Measurements from ENCODE around the gene TMEM88. TPM values are rescaled to one million over a fixed set of nuclear protein-coding genes. Genes with fewer than 3 reads are reported as not detected.
A peak's percentile ranks its signal among the peaks of the same experiment; 100 is the strongest.

TMEM88 gene
- total and polyA plus RNA-seq, 3 donors from 2014 or later: 4.6 to 7.4 (median 6.8) TPM

DNA sequence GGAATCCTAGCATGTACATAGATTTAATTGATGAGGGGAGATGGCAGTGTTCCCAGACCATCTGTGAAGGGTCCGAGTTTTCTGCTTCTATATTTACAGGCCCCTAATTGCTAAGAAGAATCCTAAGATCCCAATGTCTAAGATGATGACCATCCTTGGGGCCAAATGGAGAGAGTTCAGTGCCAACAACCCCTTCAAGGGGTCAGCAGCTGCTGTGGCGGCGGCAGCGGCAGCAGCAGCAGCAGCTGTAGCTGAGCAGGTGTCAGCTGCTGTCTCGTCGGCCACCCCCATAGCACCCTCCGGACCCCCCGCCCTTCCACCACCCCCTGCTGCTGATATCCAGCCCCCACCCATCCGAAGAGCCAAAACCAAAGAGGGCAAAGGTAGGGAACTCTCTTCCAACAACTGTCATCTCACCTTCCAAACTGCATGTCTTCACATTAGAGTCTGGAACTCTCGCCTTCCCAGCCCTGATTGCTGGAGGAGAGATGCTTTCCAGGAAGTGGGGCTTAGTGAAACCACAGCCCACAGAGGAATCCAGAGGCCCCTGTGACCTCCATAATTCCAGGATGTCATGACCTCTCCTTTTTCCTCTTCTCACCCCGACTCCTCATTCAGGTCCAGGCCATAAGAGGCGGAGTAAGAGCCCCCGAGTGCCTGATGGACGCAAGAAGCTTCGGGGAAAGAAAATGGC is 38.5 kb downstream of the TMEM88 start:
- no peak overlapping the region for H3K4me3 ChIP-seq
- no peak overlapping the region for H3K27ac ChIP-seq
- H3K27me3 ChIP-seq: no peaks in the 10 kb centered on the region
- no peaks in the 10 kb centered on the region for H3K9me3 ChIP-seq
- H3K36me3 ChIP-seq (ENCODE audit: low read depth, missing control alignments): no peaks in the 10 kb centered on the region
- intact Hi-C loops (cut with DNase I; ENCODE audit: low total_unique reads): no loop called here
- TF ChIP-seq, protein P1, sequence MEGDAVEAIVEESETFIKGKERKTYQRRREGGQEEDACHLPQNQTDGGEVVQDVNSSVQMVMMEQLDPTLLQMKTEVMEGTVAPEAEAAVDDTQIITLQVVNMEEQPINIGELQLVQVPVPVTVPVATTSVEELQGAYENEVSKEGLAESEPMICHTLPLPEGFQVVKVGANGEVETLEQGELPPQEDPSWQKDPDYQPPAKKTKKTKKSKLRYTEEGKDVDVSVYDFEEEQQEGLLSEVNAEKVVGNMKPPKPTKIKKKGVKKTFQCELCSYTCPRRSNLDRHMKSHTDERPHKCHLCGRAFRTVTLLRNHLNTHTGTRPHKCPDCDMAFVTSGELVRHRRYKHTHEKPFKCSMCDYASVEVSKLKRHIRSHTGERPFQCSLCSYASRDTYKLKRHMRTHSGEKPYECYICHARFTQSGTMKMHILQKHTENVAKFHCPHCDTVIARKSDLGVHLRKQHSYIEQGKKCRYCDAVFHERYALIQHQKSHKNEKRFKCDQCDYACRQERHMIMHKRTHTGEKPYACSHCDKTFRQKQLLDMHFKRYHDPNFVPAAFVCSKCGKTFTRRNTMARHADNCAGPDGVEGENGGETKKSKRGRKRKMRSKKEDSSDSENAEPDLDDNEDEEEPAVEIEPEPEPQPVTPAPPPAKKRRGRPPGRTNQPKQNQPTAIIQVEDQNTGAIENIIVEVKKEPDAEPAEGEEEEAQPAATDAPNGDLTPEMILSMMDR (IDR thresholded peaks at IDR 0.05): no peak
- no peak for TF ChIP-seq POLR2A (IDR thresholded peaks at IDR 0.05)
- no peak for DNase-seq
- 81 to 87% methylated on average over 13 to 15 of the region's 15 CpGs for WGBS, 2 donors
- peaks cover 19% of the 10 kb centered on the region for H3K4me1 ChIP-seq

DNA sequence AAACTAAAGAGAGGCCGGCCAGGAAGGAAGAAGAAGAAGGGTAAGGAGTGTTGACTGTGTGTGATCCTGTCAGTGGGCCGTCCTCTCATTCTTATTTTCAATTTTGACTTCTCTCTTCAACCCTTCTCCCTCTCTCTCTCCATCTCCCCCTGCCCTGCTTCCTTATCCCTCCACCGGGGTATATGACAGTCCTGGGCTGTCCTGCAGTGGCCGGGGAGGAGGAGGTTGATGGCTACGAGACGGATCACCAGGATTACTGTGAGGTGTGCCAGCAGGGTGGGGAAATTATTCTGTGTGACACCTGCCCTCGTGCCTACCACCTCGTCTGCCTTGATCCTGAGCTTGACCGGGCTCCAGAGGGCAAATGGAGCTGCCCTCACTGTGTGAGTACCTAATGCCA is 39.4 kb downstream of the TMEM88 start:
- Histone ChIP-seq H3K27me3 (no peaks in the 10 kb centered on the region), H3K4me1 (peaks cover 10% of the 10 kb centered on the region), H3K27ac (no peak overlapping the region), H3K4me3 (no peak overlapping the region), H3K9me3 (no peaks in the 10 kb centered on the region), H3K36me3 (ENCODE audit: low read depth, missing control alignments) (no peaks in the 10 kb centered on the region)
- no peak for DNase-seq
- no peak for TF ChIP-seq POLR2A (IDR thresholded peaks at IDR 0.05)
- TF ChIP-seq, protein P1 (IDR thresholded peaks at IDR 0.05): no peak
- intact Hi-C loops (cut with DNase I; ENCODE audit: low total_unique reads): no loop called here
- WGBS, 2 donors: 91 to 95% methylated on average over 9 of the region's 9 CpGs

DNA sequence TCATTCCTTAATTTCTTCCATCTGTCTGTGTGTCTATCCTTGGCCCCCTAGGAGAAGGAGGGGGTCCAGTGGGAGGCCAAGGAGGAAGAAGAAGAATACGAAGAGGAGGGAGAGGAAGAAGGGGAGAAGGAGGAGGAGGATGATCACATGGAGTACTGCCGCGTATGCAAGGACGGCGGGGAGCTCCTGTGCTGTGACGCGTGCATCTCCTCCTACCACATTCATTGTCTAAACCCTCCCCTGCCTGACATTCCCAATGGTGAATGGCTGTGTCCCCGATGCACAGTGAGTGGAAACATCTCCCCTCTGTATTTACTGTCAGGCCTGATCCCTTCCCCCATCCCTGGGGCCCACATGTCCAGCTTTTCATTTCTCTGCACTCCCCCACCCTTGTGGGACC is 40.0 kb downstream of the TMEM88 start:
- DNase-seq: no peak
- intact Hi-C loops (cut with DNase I; ENCODE audit: low total_unique reads): no loop called here
- 80 to 92% methylated on average over 8 of the region's 8 CpGs for WGBS, 2 donors
- TF ChIP-seq, protein P1 (IDR thresholded peaks at IDR 0.05): no peak
- TF ChIP-seq POLR2A (IDR thresholded peaks at IDR 0.05): no peak
- Histone ChIP-seq H3K9me3 (no peaks in the 10 kb centered on the region), H3K4me1 (peaks cover 4% of the 10 kb centered on the region), H3K27ac (no peak overlapping the region), H3K4me3 (no peak overlapping the region), H3K36me3 (ENCODE audit: low read depth, missing control alignments) (no peaks in the 10 kb centered on the region), H3K27me3 (no peaks in the 10 kb centered on the region)

DNA sequence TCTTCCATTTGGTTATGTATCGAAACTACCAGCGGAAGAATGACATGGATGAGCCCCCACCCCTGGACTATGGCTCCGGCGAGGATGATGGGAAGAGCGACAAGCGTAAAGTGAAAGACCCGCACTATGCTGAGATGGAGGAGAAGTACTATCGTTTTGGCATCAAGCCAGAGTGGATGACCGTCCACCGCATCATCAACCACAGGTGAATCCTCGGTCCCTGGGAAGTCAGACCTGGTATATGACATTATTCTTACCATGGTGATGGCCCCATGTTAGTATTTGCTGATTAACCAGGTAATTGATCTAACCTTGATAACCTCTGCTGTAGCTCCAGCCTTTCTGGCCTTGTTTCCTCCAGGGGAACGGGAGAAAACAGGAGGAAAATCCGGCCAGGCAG is 42.2 kb downstream of the TMEM88 start:
- Histone ChIP-seq H3K4me1 (peaks cover 3% of the 10 kb centered on the region), H3K27me3 (no peaks in the 10 kb centered on the region), H3K27ac (no peak overlapping the region), H3K4me3 (no peak overlapping the region), H3K9me3 (no peaks in the 10 kb centered on the region), H3K36me3 (ENCODE audit: low read depth, missing control alignments) (no peaks in the 10 kb centered on the region)
- no peak for DNase-seq
- TF ChIP-seq, protein P1 (IDR thresholded peaks at IDR 0.05): no peak
- no peak for TF ChIP-seq POLR2A (IDR thresholded peaks at IDR 0.05)
- 91% methylated on average over 13 of the region's 13 CpGs for WGBS, 2 donors
- intact Hi-C loops (cut with DNase I; ENCODE audit: low total_unique reads): no loop called here

DNA sequence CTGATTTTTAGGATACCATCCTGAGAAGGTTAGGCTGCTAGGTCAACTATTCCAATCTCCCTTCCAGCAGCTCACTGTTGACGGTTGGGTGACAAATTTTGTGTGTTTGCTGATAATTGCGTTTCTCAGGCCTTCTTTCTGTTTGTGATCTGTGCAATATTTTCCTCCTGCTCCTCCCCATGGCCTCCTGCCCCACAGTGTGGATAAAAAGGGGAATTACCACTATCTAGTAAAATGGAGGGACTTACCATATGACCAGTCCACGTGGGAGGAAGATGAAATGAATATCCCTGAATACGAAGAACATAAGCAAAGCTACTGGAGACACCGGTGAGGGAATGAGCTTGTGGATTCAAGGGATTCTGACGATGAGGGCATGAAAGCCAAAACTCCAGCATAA is 42.9 kb downstream of the TMEM88 start:
- H3K4me3 ChIP-seq: no peak overlapping the region
- TF ChIP-seq, protein P1 (IDR thresholded peaks at IDR 0.05): peak; percentile 34 to 71 (median 71)
- no peak for TF ChIP-seq POLR2A (IDR thresholded peaks at IDR 0.05)
- WGBS, 2 donors: 45 to 57% methylated on average over 6 of the region's 6 CpGs
- H3K36me3 ChIP-seq (ENCODE audit: low read depth, missing control alignments): no peaks in the 10 kb centered on the region
- intact Hi-C loops (cut with DNase I; ENCODE audit: low total_unique reads): no loop called here
- no peaks in the 10 kb centered on the region for H3K27me3 ChIP-seq
- H3K27ac ChIP-seq: no peak overlapping the region
- DNase-seq: no peak
- H3K4me1 ChIP-seq: peaks cover 3% of the 10 kb centered on the region
- H3K9me3 ChIP-seq: no peaks in the 10 kb centered on the region

All from testis (tissue), 3 donors.